NCI-H187 (cell line): ENCODE data around the gene TNFSF13B.
"Not testable (repeated sequence)": the region's sequence is repeated elsewhere in the genome, so short reads cannot be mapped to it uniquely, and the experiment has no call there.

Experiments
- DNase-seq, 2 experiments: peaks; one replicate each; lab custom pipeline; 2025; lab: John Stamatoyannopoulos, UW

The TNFSF13B gene

DNA sequence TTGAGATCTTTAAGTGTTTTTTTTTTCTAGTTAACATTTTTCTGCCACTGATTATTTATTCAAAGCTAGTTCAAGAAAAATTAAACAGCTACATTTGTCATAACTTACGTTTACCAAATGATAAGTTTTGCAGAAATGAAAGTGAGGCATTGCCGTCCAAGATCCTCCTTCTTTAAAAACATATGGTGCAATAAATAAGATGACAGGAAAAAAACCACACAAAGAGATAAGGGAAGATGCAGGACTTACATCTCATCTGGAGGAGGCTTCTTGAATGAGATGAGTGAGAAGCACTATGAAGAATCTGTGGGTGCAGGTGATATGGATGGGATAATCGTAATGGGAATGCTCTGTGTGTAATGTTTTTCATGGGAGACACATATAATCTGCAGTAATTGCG is 12.4 kb downstream of the TNFSF13B start:
- DNase-seq: no peak

- no peak for DNase-seq
Observed at GRCh38 chr13:108283110-108283509, 13.6 kb downstream of the TNFSF13B start.

- no peak for DNase-seq
Observed at GRCh38 chr13:108288741-108289140, 19.2 kb downstream of the TNFSF13B start.

DNA sequence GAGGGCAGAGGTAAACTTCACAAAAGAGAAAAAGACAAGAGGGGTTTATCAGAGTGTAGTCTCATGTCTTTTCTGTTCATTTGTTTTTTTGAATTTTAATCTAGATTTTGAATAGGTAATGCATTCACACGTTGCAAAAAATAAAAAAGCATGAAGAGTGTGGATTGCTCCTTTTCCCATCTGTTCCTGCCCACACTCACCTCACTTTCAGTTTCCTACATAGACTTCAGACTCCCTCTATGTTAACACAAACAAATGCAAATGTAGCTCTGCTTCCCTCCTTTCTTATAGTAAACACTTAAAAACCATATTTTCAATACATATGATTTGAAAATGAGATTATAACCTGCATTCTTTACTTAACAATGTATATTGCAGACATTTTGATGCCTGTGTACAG is 20.3 kb downstream of the TNFSF13B start:
- no peak for DNase-seq

- no peak for DNase-seq
Observed at GRCh38 chr13:108297114-108297513, 27.6 kb downstream of the TNFSF13B start.

- DNase-seq: no peak
Observed at GRCh38 chr13:108302279-108302678, 32.8 kb downstream of the TNFSF13B start.

DNA sequence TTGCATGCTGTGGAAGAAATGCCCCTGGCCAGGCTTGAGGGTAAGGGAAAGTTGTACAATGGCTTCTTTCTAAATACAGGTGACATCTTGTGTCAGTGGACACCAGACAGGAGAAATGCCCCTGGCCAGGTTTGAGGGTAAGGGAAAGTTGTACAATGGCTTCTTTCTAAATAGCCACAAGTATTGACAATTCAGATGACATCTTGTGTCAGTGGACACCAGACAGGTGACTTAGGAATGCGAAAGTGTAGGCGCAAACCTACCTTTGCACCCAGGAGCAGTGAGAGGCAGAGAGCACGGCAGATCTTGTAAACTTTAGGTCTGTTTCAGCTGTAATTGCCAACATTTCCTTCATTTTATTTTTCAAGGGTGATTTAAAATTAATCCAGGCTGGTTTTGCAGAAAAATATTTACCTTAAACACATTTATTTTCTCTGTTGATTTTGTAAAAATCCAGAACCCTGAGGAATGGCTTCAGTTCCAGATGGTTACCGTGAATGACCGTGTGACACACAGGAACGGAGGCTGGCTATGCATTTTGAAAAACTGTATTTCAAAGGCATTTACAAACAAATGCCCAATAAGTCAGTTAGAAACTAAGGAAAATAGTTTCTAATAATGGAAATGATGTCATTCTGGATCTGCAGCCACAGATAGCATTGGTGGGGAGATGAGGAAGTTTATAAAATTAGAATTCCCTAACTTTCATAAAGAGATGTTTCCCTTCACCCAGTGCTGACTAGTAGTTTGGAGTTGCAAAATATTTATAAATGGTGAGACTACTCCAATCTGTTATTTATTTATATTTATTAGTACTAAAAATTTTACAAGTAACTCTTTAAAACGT is 34.9 kb downstream of the TNFSF13B start:
- no peak for DNase-seq

DNA sequence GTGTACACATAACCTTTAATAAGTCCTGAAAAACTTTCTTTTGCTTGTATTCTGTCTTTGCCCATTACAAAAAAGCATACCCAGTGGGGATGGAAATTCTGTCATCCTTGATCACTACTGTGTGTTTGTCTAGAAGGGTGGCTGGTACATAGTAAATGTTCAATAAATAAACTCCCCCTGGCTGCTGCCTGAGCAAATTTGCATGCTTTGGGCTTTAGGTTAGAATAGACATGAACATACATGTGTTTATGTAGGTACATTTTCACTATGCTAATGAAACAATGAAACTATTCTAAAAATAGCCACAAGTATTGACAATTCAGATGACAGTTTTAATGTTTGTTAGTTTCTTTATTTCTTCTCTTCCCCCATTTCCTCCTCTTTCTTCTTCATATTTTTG is 36.1 kb downstream of the TNFSF13B start:
- no peak for DNase-seq

- DNase-seq: no peak
Observed at GRCh38 chr13:108306860-108307259, 37.3 kb downstream of the TNFSF13B start.

DNA sequence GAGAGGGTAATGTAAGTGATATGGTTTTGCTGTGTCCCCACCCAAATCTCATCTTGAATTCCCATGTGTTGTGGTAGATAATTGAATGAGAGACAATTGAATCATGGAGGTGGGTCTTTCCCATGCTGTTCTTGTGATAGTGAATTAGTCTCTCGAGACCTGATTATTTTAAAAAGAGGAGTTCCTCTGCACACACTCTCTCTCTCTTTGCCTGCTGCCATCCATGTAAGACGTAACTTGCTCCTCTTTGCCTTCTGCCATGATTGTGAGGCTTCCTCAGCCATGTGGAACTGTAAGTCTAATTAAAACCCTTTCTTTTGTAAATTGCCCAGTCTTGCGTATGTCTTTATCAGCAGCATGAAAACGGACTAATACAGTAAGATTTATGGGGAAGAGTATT is 42.1 kb downstream of the TNFSF13B start:
- DNase-seq: not testable (repeated sequence)

- no peak for DNase-seq
Observed at GRCh38 chr13:108313382-108313781, 43.9 kb downstream of the TNFSF13B start.

GRCh38 chr13:108315273-108315672 is 45.8 kb downstream of the TNFSF13B start:
- no peak for DNase-seq

- no peak for DNase-seq
Observed at GRCh38 chr13:108315991-108316390, 46.5 kb downstream of the TNFSF13B start.

DNA sequence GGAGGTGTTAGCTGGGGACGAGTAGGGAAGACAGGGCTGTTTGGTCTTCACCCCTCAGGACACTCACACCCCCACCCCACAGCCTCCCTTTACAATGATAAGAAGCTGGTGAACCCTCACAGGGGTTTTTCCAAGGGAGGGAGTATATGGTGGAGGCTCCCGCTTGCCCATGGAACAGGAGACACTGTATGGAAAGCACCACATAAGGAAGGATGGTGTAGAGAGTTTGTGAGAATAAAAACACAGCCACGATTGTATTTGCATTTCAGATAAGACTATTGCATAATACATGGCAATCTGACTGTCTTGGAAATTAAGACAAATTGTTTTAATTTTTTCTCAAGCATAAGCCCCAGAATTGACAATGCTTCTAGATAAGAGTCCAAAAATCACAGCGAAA is 46.9 kb downstream of the TNFSF13B start:
- no peak for DNase-seq

GRCh38 chr13:108322206-108322824 is 52.8 kb downstream of the TNFSF13B start:
- DNase-seq: peak in 1 of 2 experiments; percentile 17

DNA sequence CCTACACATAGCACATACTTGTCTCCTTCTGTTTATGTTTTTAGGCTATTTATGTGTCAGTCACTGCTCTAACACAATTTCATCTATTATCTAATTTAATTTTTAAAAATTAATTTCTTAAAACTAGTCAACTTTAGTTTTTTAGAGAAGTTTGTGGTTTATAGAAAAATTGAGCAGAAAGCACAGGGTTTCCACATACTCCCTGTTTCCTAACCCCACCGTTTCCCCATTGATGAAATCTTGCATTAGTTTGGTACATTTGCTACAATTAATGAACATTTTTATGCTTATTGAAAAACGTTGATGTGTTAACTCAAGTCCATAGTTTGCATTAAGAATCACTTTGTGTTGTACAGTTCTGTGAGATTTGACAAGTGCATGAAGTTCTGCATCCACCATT is 53.5 kb downstream of the TNFSF13B start:
- DNase-seq: no peak

DNA sequence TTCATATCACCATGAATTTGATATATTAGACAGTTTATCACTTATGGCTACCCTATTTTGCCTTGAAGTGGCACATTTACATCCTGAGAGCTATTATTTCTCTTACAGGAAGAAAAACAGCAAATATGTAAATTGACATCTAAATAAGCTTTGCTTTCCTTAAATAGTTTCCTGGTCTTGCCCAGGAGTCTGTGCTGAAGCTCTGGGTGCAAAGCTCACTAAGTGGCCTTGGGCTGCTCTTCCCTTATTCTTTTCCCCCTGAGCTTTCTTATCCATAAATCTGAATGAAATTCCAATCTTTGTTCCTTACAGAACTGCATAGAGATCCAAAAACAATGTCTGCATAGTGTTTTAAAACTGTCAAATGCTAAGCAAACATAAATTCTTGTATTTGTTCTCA is 56.3 kb downstream of the TNFSF13B start:
- DNase-seq: no peak

- no peak for DNase-seq
Observed at GRCh38 chr13:108326309-108326708, 56.8 kb downstream of the TNFSF13B start.

DNA sequence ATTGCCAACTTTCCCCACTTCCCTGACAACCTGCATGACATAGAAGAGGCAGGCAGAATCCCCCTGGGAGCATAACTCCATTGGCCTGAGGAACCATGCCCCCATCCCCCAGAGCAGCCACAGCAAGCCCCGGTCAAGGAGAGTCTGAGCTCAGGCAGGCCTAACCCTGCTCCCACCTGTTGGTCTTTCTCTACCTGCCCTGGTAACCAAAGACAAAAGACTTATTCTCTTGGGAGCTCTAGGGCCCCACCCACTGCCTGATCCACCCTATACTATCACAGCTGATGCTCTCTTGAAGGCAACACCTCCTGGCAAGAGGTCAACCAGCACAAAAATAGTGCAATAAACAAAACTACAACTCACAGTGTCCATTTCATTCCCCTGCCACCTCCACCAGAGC is 59.3 kb downstream of the TNFSF13B start:
- no peak for DNase-seq

DNA sequence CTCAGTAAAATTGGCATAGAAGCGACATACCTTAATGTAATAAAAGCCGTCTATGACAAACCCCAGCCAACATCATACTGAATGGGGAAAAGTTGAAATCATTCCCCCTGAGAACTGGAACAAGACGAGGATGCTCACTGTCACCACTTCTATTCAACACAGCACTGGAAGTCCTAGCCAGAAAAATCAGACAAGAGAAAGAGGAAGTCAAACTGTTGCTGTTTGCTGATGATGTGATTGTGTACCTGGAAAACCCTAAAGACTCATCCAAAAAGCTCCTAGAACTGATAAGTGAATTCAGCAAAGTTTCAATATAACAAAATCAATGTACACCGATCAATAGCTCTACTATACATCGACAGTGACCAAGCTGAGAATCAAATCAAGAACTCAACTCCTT is 63.3 kb downstream of the TNFSF13B start:
- DNase-seq: no peak

DNA sequence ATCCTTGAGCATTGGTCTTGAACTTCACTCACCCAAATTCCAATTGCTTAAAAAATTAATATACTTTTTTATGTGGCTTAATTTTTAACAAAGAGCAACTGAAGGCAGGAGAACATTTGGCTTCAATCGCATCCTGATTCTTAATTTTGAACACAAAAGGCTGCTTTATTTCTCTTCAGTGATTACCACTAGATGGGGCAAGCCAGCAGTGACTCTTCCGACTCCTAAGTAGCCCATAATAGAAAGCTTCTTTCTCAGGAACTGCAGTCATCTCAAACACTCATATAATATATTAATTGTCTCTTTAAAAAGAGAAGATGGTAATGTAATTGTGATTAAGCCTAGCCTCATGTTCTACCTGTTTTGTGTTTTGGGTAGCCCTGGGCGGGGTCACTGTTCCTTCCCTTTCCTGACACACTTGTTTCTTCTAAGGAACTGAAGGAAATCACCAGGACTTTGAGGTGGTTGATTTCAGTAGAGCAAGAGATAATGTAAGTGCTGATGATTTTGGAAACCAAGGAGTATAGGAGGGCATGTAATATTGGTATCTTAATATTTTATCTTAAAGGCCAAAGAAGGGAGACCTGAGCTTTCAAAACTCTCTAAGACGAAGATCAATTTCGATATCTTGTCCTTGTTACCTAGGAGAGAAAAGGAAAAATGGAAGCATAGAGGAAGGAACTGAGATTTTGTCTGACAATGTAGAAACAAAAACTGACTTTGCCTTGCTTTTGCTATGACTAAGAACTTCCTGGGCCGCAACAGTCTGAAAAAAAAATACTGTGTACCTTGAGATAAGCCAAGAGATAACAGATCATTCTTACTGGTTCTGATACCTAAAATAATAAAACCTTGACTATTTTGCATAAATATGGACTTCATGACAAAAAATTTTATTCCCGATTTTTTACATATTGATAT is 73.1 kb downstream of the TNFSF13B start:
- no peak for DNase-seq

DNA sequence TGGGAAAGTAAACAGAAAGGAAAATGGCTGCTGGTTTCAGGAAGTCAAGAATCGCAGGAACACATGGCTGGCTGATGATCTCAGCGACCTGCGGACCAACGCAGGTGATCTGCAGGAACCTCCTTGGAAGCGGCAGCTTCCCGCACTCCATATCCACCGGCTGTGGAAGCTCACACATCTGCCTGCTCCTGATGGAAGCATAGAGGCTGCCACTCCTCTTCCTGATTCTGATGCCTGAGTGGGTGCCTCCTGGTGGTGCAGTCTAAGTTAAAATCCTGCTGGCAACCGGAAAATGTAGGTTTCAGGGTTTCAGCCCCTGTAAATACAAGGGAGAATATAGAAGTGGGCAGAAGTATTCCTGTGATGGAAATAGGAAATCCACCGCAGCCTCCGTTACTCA is 75.5 kb downstream of the TNFSF13B start:
- no peak for DNase-seq

- DNase-seq: no peak
Observed at GRCh38 chr13:108346376-108346775, 76.9 kb downstream of the TNFSF13B start.
